ENCODE data around the gene PTPRCAP.

GRCh38 chr11:67484847-67485311 lies 47.4 kb upstream of the PTPRCAP start:
- no peak for TF ChIP-seq POLR2A (IDR thresholded peaks at IDR 0.05; ENCODE audit: extremely low read depth, insufficient read length)
- no peak for TF ChIP-seq CTCF (IDR thresholded peaks at IDR 0.05; ENCODE audit: low read depth, low read length)

Measured in NB4 (cell line).